K562 (cell line): ENCODE data around the gene FXYD1. TPM values are rescaled to one million over a fixed set of nuclear protein-coding genes. Genes with fewer than 3 reads are reported as not detected.

Experiments used
- HBP1 ChIP-seq: fragments of 450-650 bp; formaldehyde crosslinking; IDR thresholded peaks from 2 replicates; pipeline ENCODE4 v1.4.0; 2022; ENCODE audit warnings: missing genetic modification characterization
- IFI16 ChIP-seq: fragments of 250-450 bp; sonication (Bioruptor Pico); IDR thresholded peaks from 2 replicates; pipeline ENCODE4 v2.1.2; 2022; ENCODE audit warnings: mild to moderate bottlenecking, inconsistent platforms
- KHSRP ChIP-seq: fragments of 450-650 bp; IDR thresholded peaks from 2 replicates; pipeline ENCODE4 v1.6.1; 2017
- MNT ChIP-seq, 2 experiments: fragments of 450-650 bp; conservative IDR thresholded peaks; 2 replicates each; pipeline ENCODE4 v1.6.1; 2017; ENCODE audit warnings: mild to moderate bottlenecking in 2 of 2, moderate library complexity in 2 of 2
- NCOA1 ChIP-seq: fragments of 450-650 bp; IDR thresholded peaks from 2 replicates; pipeline ENCODE4 v1.6.1; 2016; ENCODE audit warnings: low read depth
- PHF20 ChIP-seq: fragments of 450-650 bp; IDR thresholded peaks from 2 replicates; pipeline ENCODE4 v1.6.1; 2018; ENCODE audit not compliant: partially characterized antibody
- PHTF2 ChIP-seq: fragments of 250-450 bp; sonication (Bioruptor Pico); IDR thresholded peaks from 2 replicates; pipeline ENCODE4 v1.5.0; 2021; ENCODE audit warnings: mild to moderate bottlenecking
- PRPF4 ChIP-seq: fragments of 200-400 bp; formaldehyde crosslinking; IDR thresholded peaks from one replicate; pipeline ENCODE4 v1.6.1; 2017; ENCODE audit warnings: low read length, low read depth, mild to moderate bottlenecking; ENCODE audit not compliant: insufficient read depth, poor library complexity, severe bottlenecking
- PTBP1 ChIP-seq: fragments of 200-400 bp; formaldehyde crosslinking; IDR thresholded peaks from 2 replicates; pipeline ENCODE4 v1.6.1; 2017; ENCODE audit warnings: low read depth, low read length
- RREB1 ChIP-seq: fragments of 250-450 bp; sonication (Bioruptor Pico); IDR thresholded peaks from 2 replicates; pipeline ENCODE4 v1.4.0; 2020
- SAFB2 ChIP-seq: fragments of 200-400 bp; formaldehyde crosslinking; IDR thresholded peaks from 2 replicates; pipeline ENCODE4 v1.6.1; 2018; ENCODE audit warnings: borderline replicate concordance, low read length, low read depth, moderate library complexity; ENCODE audit not compliant: severe bottlenecking
- SMAD1 ChIP-seq: fragments of 150-350 bp; IDR thresholded peaks from 2 replicates; pipeline ENCODE4 v1.6.1; 2014; ENCODE audit warnings: low read length, low read depth; ENCODE audit not compliant: partially characterized antibody
- ZFP1 ChIP-seq: fragments of 450-650 bp; formaldehyde crosslinking; IDR thresholded peaks from 2 replicates; pipeline ENCODE4 v1.4.0; 2020; ENCODE audit warnings: mild to moderate bottlenecking, mixed read lengths
- ZNF143 ChIP-seq: sonication (generic); formaldehyde crosslinking; IDR thresholded peaks from 2 replicates; pipeline ENCODE4 v1.9.0; 2022; ENCODE audit warnings: mild to moderate bottlenecking, missing genetic modification reagents
- ZNF347 ChIP-seq: fragments of 450-650 bp; formaldehyde crosslinking; IDR thresholded peaks from 2 replicates; pipeline ENCODE4 v1.4.0; 2020; ENCODE audit warnings: low read depth, mild to moderate bottlenecking, moderate library complexity
- ZNF444 ChIP-seq: fragments of 250-450 bp; sonication (Bioruptor Pico); IDR thresholded peaks from 2 replicates; pipeline ENCODE4 v1.4.0; 2020; ENCODE audit warnings: mild to moderate bottlenecking, moderate library complexity
- ZNF583 ChIP-seq: fragments of 250-450 bp; sonication (Bioruptor Pico); IDR thresholded peaks from 2 replicates; pipeline ENCODE4 v1.4.0; 2020
- ZNF707 ChIP-seq: fragments of 250-450 bp; sonication (Bioruptor Pico); conservative IDR thresholded peaks from 2 replicates; pipeline ENCODE4 v1.8.0; 2022; ENCODE audit warnings: inconsistent platforms, mild to moderate bottlenecking, moderate library complexity
- ZNF785 ChIP-seq: fragments of 250-450 bp; sonication (Bioruptor Pico); IDR thresholded peaks from 2 replicates; pipeline ENCODE4 v1.4.0; 2020; ENCODE audit warnings: mild to moderate bottlenecking
- polyA plus RNA-seq, 8 experiments: library from polyadenylated mRNA; depleted of rRNA in 4 of 8; stranded (reverse) in 5 of 8; unstranded in 3 of 8; fragments of >200 nt; fragmentation: Nextera tagmentation in 2 of 8; fragmentation: Illumina TruSeq in 1 of 8; extraction: Ambion mirVana in 2 of 8; extraction: Trizol in 1 of 8; gene quantifications; 2 replicates each; pipeline versions ENCODE4 v1.2.1 to v1.2.3, GENCODE V29; 2011 to 2014; ENCODE audit warnings: inconsistent platforms in 1 of 8, missing spikeins in 1 of 8
- total RNA-seq, 7 experiments: library from RNA; depleted of rRNA in 6 of 7; stranded (reverse); fragments of >200 nt in 6 of 7; fragmentation: Illumina TruSeq in 2 of 7; extraction: Trizol in 2 of 7; gene quantifications; 2 replicates each; pipeline versions ENCODE4 v1.2.1 to v1.2.3, GENCODE V29; 2011 to 2021; ENCODE audit warnings: low replicate concordance in 1 of 7

Gene FXYD1
- total and polyA plus RNA-seq, 9 of the 15 experiments (the other 6 are each of a cell fraction or from before 2014, with no cell fraction given): 0.40 to 3.2 (median 1.8) TPM; not detected in 3

- TF ChIP-seq MNT (conservative IDR thresholded peaks at IDR 0.05): no peak
- TF ChIP-seq ZNF707 (CRISPR knock-in tag): no peak
- peak; percentile 82 for TF ChIP-seq IFI16
- no peak for TF ChIP-seq ZNF347 (CRISPR knock-in tag)
- peak; percentile 25 for TF ChIP-seq PHF20
- TF ChIP-seq ZNF143: no peak
- TF ChIP-seq NCOA1: no peak
- peak; percentile 97 for TF ChIP-seq ZNF583
- no peak for TF ChIP-seq RREB1 (CRISPR knock-in tag)
- TF ChIP-seq SMAD1: no peak
- no peak for TF ChIP-seq SAFB2
- TF ChIP-seq HBP1 (CRISPR knock-in tag): 0 out of 2 replicates have a peak, but pooled peaks have one; percentile 16
- no peak for TF ChIP-seq PHTF2 (CRISPR knock-in tag)
- TF ChIP-seq KHSRP: no peak
- TF ChIP-seq ZNF444 (CRISPR knock-in tag): peak; percentile 84
- peak; percentile 79 for TF ChIP-seq ZFP1 (CRISPR knock-in tag)
- 0 out of 2 replicates have a peak, but pooled peaks have one; percentile 35 for TF ChIP-seq PTBP1
- TF ChIP-seq ZNF785: peak; percentile 62; the same call in 1 of the 2 replicates
- no peak for TF ChIP-seq PRPF4
Observed at GRCh38 chr19:35165200-35166058, 26.8 kb downstream of the FXYD1 start (continued).
